ENCODE results near the gene CUBN. TPM values are rescaled to one million over a fixed set of nuclear protein-coding genes. Genes with fewer than 3 reads are reported as not detected.

Gene CUBN
- total and polyA plus RNA-seq, 7 experiments from 2014 or later: 0.39 to 17.5 (median 7.0) TPM

DNA sequence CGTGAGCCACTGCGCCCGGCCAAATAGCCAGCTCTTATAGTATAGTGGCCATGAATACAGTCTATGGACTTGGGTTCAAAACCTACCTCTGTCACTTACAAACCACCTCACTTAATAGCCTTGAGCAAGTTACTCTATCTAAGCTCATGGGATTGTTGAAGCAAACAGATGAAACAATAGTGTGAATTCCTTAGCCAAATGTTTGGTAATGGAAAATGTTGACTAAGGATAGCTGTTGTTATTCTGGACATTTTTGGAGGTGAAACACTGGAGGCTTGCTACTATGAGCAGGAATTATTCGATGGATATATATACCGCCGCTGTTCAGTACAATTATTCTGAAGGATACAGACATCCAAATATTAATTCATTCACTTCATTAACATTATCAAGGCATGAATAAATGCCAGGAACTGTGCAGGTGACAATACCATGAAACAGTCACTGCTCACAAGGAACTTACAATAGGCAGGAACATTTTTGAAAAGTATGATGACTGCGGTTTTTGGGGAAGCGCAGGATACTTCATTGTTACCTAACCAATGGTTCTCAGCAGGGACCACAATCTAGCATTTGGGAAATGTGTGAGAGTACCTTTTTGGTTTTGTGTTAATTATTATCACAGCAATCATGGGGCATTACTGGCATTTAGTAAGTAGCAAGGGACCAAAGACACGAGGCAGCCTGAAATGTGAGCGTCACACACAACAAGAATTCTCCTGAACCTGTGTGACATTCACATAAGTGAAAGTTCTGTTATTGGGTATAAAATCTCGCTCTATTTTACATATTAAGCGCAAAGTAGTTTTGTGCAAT, 55.7 kb downstream of the CUBN start:
- H3K27me3 Mint-ChIP-seq: peaks cover 0 to 4% (median 0%) of the 10 kb centered on the region in 5 donors
- ChIA-PET POLR2A (no interaction called here), CTCF (no interaction called here)
- H3K4me3 Mint-ChIP-seq: no peak overlapping the region
- intact Hi-C loops (cut with micrococcal nuclease): no loop called here
- Histone ChIP-seq H3K9me3 (ENCODE audit: control insufficient read depth in 2 of 3, low read length in 3 of 3) (no peaks in the 10 kb centered on the region), H3K4me1 (ENCODE audit: control insufficient read depth in 2 of 2, insufficient read depth in 2 of 2, low read length in 2 of 2) (no peaks in the 10 kb centered on the region), H3K4me3 (ENCODE audit: low read length) (no peak overlapping the region), H3K27ac (ENCODE audit: low read depth, low read length) (no peak overlapping the region), H3K27me3 (ENCODE audit: control insufficient read depth in 2 of 2, insufficient read depth in 2 of 2, low read length in 2 of 2) (no peaks in the 10 kb centered on the region), H3K36me3 (ENCODE audit: control insufficient read depth in 2 of 3, insufficient read depth in 3 of 3, low read length in 3 of 3) (no peaks in the 10 kb centered on the region)
- ATAC-seq (no peak), DNase-seq (no peak)
- peaks cover 0 to 57% (median 29%) of the 10 kb centered on the region in 5 donors for H3K36me3 Mint-ChIP-seq
- no peak overlapping the region for H3K27ac Mint-ChIP-seq
- H3K4me1 Mint-ChIP-seq: peaks cover 0 to 3% (median 0%) of the 10 kb centered on the region in 7 donors
- peaks cover 0 to 5% (median 0%) of the 10 kb centered on the region in 11 donors for H3K9me3 Mint-ChIP-seq

DNA sequence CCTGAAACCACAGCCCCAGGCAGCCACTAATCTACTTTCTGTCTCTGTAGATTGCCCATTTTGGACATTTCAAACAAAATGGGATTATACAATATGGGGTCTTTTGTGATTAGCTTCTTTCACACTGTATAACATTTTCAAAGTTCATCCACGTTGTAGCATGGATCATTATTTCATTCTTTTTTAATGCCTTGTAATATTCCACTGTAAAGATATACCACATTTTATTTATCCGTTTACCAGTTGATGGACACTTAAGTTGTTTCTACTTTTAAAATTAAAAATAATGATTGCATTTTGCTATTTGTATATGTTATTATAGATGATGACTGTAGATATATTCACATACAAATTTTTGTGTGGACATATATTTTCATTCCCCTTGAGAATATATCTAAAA, 60.7 kb downstream of the CUBN start:
- Histone ChIP-seq H3K9me3 (ENCODE audit: control insufficient read depth in 2 of 3, low read length in 3 of 3) (no peaks in the 10 kb centered on the region), H3K4me1 (ENCODE audit: control insufficient read depth in 2 of 2, insufficient read depth in 2 of 2, low read length in 2 of 2) (peaks cover 0 to 8% of the 10 kb centered on the region in 2 donors), H3K36me3 (ENCODE audit: control insufficient read depth in 2 of 3, insufficient read depth in 3 of 3, low read length in 3 of 3) (no peaks in the 10 kb centered on the region), H3K4me3 (ENCODE audit: low read length) (no peak overlapping the region), H3K27me3 (ENCODE audit: control insufficient read depth in 2 of 2, insufficient read depth in 2 of 2, low read length in 2 of 2) (no peaks in the 10 kb centered on the region), H3K27ac (ENCODE audit: low read depth, low read length) (no peak overlapping the region)
- intact Hi-C loops (cut with micrococcal nuclease): no loop called here
- Mint-ChIP-seq H3K27ac (peak overlapping the region in 2 of 9 donors; percentile 22 to 48), H3K27me3 (peaks cover 0 to 16% (median 0%) of the 10 kb centered on the region in 5 donors), H3K4me3 (no peak overlapping the region), H3K9me3 (peaks cover 0 to 5% (median 0%) of the 10 kb centered on the region in 11 donors), H3K4me1 (peaks cover 8 to 28% (median 22%) of the 10 kb centered on the region in 7 donors), H3K36me3 (peaks cover 0 to 62% (median 36%) of the 10 kb centered on the region in 5 donors)
- ChIA-PET CTCF (no interaction called here), POLR2A (no interaction called here)
- ATAC-seq (no peak), DNase-seq (no peak)

DNA sequence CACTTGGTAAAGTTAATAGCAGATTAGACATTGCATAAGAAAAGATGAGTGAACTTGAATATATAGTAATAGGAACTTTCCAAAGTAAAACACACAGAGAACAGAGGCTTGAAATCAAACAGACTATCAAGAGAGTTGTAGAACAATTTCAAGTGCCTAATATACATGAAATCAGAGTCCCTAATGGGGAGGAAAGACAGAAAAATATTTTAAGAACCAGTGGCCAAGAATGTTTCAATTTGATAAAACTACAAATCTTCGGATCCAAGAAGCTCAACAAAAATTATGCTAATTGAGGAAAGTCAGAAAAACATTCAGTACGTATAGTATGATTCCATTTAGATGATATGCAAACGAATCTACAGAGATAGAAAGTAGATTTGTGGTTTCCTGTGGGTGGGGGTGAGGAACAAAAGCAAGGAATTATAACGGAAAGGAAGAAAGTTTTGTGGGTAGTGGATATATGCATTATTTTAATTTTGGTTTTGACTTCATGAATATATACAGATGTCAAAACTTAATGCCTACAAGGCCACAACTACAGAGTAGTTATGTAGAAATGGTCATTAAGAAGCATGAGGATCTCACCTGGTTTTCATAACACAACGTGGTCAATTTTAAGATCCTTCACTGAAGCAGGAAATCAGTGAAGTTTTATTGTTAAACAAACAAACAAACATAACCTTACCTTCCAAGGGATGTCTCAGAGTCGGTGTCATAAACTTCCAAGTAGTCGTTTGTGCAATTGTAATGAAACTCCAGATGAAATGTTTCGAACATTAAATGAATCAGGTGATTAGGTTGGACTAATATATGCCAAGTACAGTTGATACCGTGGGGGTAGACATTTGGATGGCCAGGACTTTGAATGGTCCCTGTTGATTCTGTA, 62.0 kb downstream of the CUBN start:
- Histone ChIP-seq H3K4me1 (ENCODE audit: control insufficient read depth in 2 of 2, insufficient read depth in 2 of 2, low read length in 2 of 2) (peaks cover 0 to 8% of the 10 kb centered on the region in 2 donors), H3K4me3 (ENCODE audit: low read length) (no peak overlapping the region), H3K27ac (ENCODE audit: low read depth, low read length) (no peak overlapping the region), H3K27me3 (ENCODE audit: control insufficient read depth in 2 of 2, insufficient read depth in 2 of 2, low read length in 2 of 2) (no peaks in the 10 kb centered on the region), H3K36me3 (ENCODE audit: control insufficient read depth in 2 of 3, insufficient read depth in 3 of 3, low read length in 3 of 3) (no peaks in the 10 kb centered on the region), H3K9me3 (ENCODE audit: control insufficient read depth in 2 of 3, low read length in 3 of 3) (no peaks in the 10 kb centered on the region)
- peak overlapping the region in 8 of 9 donors; percentile 0 to 57 (median 16) for H3K27ac Mint-ChIP-seq
- H3K27me3 Mint-ChIP-seq: peaks cover 0 to 19% (median 0%) of the 10 kb centered on the region in 5 donors
- H3K4me3 Mint-ChIP-seq: peak overlapping the region in 7 of 10 donors; percentile 16 to 56 (median 35)
- peaks cover 0 to 5% (median 0%) of the 10 kb centered on the region in 11 donors for H3K9me3 Mint-ChIP-seq
- peaks cover 0 to 58% (median 36%) of the 10 kb centered on the region in 5 donors for H3K36me3 Mint-ChIP-seq
- ChIA-PET CTCF (interaction anchor here (0.6 kb wide), 2 partner anchors 184 to 220 kb away, joined by 3 read pairs; no protein-coding TSS in a partner anchor), POLR2A (no interaction called here)
- intact Hi-C loops (cut with micrococcal nuclease): no loop called here
- no peak for DNase-seq
- ATAC-seq: no peak
- H3K4me1 Mint-ChIP-seq: peaks cover 8 to 38% (median 32%) of the 10 kb centered on the region in 7 donors

DNA sequence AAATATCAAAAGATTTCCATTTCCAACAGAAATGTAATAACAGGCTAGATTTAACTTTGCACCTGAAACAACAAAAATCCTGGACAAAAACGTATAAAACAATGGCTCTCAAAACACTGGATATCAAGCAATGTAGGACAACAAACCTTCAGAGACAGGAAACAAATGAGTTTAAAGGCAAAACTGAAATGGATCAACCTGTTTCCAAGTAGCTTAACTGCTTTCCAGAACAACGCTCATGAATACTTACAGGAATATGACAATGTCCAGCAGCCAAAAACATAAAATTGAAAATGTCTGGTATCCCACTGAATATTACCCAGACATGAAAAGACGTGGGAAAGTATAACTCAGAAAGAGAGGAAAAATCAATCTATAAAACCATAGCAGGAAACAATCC, 62.8 kb downstream of the CUBN start:
- peaks cover 0 to 19% (median 0%) of the 10 kb centered on the region in 5 donors for H3K27me3 Mint-ChIP-seq
- ATAC-seq: no peak
- H3K4me1 ChIP-seq (ENCODE audit: control insufficient read depth in 2 of 2, insufficient read depth in 2 of 2, low read length in 2 of 2): peaks cover 0 to 8% of the 10 kb centered on the region in 2 donors
- H3K27ac Mint-ChIP-seq: peak overlapping the region in 3 of 9 donors; percentile 4 to 53 (median 49)
- DNase-seq: no peak
- H3K36me3 ChIP-seq (ENCODE audit: control insufficient read depth in 2 of 3, insufficient read depth in 3 of 3, low read length in 3 of 3): no peaks in the 10 kb centered on the region
- H3K27me3 ChIP-seq (ENCODE audit: control insufficient read depth in 2 of 2, insufficient read depth in 2 of 2, low read length in 2 of 2): no peaks in the 10 kb centered on the region
- no peak overlapping the region for H3K27ac ChIP-seq (ENCODE audit: low read depth, low read length)
- peaks cover 0 to 5% (median 0%) of the 10 kb centered on the region in 11 donors for H3K9me3 Mint-ChIP-seq
- ChIA-PET CTCF (interaction anchor here (0.6 kb wide), 1 partner anchor 219 kb away, joined by 3 read pairs; no protein-coding TSS in a partner anchor), POLR2A (no interaction called here)
- peaks cover 0 to 53% (median 36%) of the 10 kb centered on the region in 5 donors for H3K36me3 Mint-ChIP-seq
- H3K4me3 ChIP-seq (ENCODE audit: low read length): no peak overlapping the region
- intact Hi-C loops (cut with micrococcal nuclease): no loop called here
- H3K4me3 Mint-ChIP-seq: peak overlapping the region in 2 of 10 donors; percentile 15 to 56
- H3K9me3 ChIP-seq (ENCODE audit: control insufficient read depth in 2 of 3, low read length in 3 of 3): no peaks in the 10 kb centered on the region
- H3K4me1 Mint-ChIP-seq: peaks cover 8 to 42% (median 35%) of the 10 kb centered on the region in 7 donors

DNA sequence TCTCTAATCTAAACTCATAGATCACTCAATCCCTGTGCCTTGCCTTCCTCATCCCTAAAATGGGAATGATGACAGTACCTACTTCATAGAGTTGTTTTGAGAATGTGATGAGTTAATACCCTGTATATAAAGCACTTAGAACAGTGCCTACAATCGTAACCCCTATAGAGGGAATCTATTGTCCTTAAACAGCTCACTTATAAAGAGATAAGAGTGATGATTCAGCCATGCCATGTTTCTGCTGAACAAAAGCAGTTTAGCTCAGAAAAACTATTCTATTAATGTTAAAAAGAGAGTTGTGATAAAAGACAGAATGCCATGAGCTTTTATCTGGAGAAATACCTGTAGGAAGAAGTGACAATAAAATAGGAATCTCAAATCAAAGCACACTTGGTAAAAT, 63.6 kb downstream of the CUBN start:
- intact Hi-C loops (cut with micrococcal nuclease): no loop called here
- Mint-ChIP-seq H3K27ac (peak overlapping the region in 2 of 9 donors; percentile 4 to 54), H3K9me3 (peaks cover 0 to 5% (median 0%) of the 10 kb centered on the region in 11 donors), H3K4me3 (no peak overlapping the region), H3K36me3 (peaks cover 0 to 48% (median 33%) of the 10 kb centered on the region in 5 donors), H3K4me1 (peaks cover 8 to 42% (median 35%) of the 10 kb centered on the region in 7 donors), H3K27me3 (peaks cover 0 to 19% (median 0%) of the 10 kb centered on the region in 5 donors)
- Histone ChIP-seq H3K27me3 (ENCODE audit: control insufficient read depth in 2 of 2, insufficient read depth in 2 of 2, low read length in 2 of 2) (no peaks in the 10 kb centered on the region), H3K4me1 (ENCODE audit: control insufficient read depth in 2 of 2, insufficient read depth in 2 of 2, low read length in 2 of 2) (peaks cover 0 to 8% of the 10 kb centered on the region in 2 donors), H3K27ac (ENCODE audit: low read depth, low read length) (no peak overlapping the region), H3K9me3 (ENCODE audit: control insufficient read depth in 2 of 3, low read length in 3 of 3) (no peaks in the 10 kb centered on the region), H3K4me3 (ENCODE audit: low read length) (no peak overlapping the region), H3K36me3 (ENCODE audit: control insufficient read depth in 2 of 3, insufficient read depth in 3 of 3, low read length in 3 of 3) (no peaks in the 10 kb centered on the region)
- ChIA-PET POLR2A (no interaction called here), CTCF (no interaction called here)
- ATAC-seq (no peak), DNase-seq (no peak)

DNA sequence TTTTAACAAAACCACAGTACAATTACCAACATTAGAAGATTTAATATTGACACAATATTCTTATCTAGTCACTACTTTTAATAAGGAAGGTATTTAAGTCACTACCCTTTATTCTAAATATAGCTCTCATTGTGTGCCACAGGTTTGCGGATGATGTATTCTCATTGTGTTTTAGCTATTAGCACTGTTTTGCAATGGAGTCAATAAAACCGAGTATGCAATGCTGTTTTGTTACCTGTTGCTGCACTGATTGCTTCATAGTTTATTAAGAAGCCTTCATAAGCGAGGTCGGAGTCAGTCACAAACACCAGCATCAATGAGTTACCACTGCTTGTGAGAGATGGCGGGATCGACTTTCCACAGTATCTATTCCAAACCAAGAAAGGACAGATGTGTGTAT, 64.3 kb downstream of the CUBN start:
- Histone ChIP-seq H3K27me3 (ENCODE audit: control insufficient read depth in 2 of 2, insufficient read depth in 2 of 2, low read length in 2 of 2) (no peaks in the 10 kb centered on the region), H3K4me1 (ENCODE audit: control insufficient read depth in 2 of 2, insufficient read depth in 2 of 2, low read length in 2 of 2) (peaks cover 0 to 8% of the 10 kb centered on the region in 2 donors), H3K9me3 (ENCODE audit: control insufficient read depth in 2 of 3, low read length in 3 of 3) (no peaks in the 10 kb centered on the region), H3K4me3 (ENCODE audit: low read length) (no peak overlapping the region), H3K27ac (ENCODE audit: low read depth, low read length) (no peak overlapping the region), H3K36me3 (ENCODE audit: control insufficient read depth in 2 of 3, insufficient read depth in 3 of 3, low read length in 3 of 3) (no peaks in the 10 kb centered on the region)
- ATAC-seq (no peak), DNase-seq (no peak)
- intact Hi-C loops (cut with micrococcal nuclease): no loop called here
- peaks cover 0 to 5% (median 0%) of the 10 kb centered on the region in 11 donors for H3K9me3 Mint-ChIP-seq
- H3K4me3 Mint-ChIP-seq: no peak overlapping the region
- H3K27ac Mint-ChIP-seq: no peak overlapping the region
- ChIA-PET POLR2A (no interaction called here), CTCF (no interaction called here)
- H3K4me1 Mint-ChIP-seq: peaks cover 8 to 42% (median 35%) of the 10 kb centered on the region in 7 donors
- H3K36me3 Mint-ChIP-seq: peaks cover 0 to 42% (median 26%) of the 10 kb centered on the region in 5 donors
- peaks cover 0 to 15% (median 0%) of the 10 kb centered on the region in 5 donors for H3K27me3 Mint-ChIP-seq

Data from naive thymus-derived CD4-positive, alpha-beta T cell (primary cell).